Endothelial cell of umbilical vein (primary cell): ENCODE results near the gene LRRC8C. TPM values are rescaled to one million over a fixed set of nuclear protein-coding genes. Genes with fewer than 3 reads are reported as not detected.

Experiments
- BruUV-seq: library from RNA; stranded (reverse); fragments of 400-500 nt; replicated peaks from 2 replicates; lab custom pipeline; 2021; lab: Mats Ljungman, UMichigan
- CTCF ChIA-PET: fragments of 300-600, 350-600 bp; sonication (Branson Sonifier 250); formaldehyde crosslinking; loops from one replicate; lab custom pipeline; 2021; ENCODE audit warnings: antibody characterized with exemption, inconsistent platforms; lab: Charles Lee
- POLR2A ChIA-PET: fragments of 300-600, 350-600 bp; sonication (Branson Sonifier 250); formaldehyde crosslinking; loops from one replicate; lab custom pipeline; 2021; ENCODE audit warnings: antibody characterized with exemption, inconsistent platforms; lab: Charles Lee
- DNase-seq: peaks from one replicate; pipeline ENCODE4 v3.0.0-alpha.2; 2011; ENCODE audit warnings: low read depth, low spot score
- FAIRE-seq: peaks from 2 replicates; lab custom pipeline; 2011; peaks lifted over from hg19 to GRCh38; lab: Jason Lieb, UNC
- H2AFZ ChIP-seq: 2 replicates; pipeline ENCODE4 v1.6.0; 2012; ENCODE audit warnings: low read depth, low read length, control low read depth, inconsistent platforms
- H3K27ac ChIP-seq: 2 replicates; pipeline ENCODE4 v1.5.1; 2011; ENCODE audit warnings: low read depth, mild to moderate bottlenecking, control low read depth, low read length, moderate library complexity; ENCODE audit not compliant: insufficient read depth
- H3K27me3 ChIP-seq, 2 experiments: 2 replicates each; pipeline versions ENCODE4 v1.6.0 to v1.6.1; 2011; ENCODE audit warnings: low read length in 2 of 2, mixed read lengths in 1 of 2; ENCODE audit not compliant: control insufficient read depth in 2 of 2, insufficient read depth in 2 of 2
- H3K36me3 ChIP-seq, 2 experiments: 2 replicates in 1 of 2; 3 replicates in 1 of 2; pipeline ENCODE4 v1.5.1; 2011; ENCODE audit warnings: low read length in 2 of 2, mild to moderate bottlenecking in 1 of 2, moderate library complexity in 1 of 2; ENCODE audit not compliant: control insufficient read depth in 2 of 2, insufficient read depth in 2 of 2; ENCODE audit errors: extremely low read depth in 1 of 2
- H3K4me1 ChIP-seq: 3 replicates; pipeline ENCODE4 v1.5.1; 2011; ENCODE audit warnings: mild to moderate bottlenecking, low read length; ENCODE audit not compliant: control insufficient read depth, insufficient read depth; ENCODE audit errors: extremely low read depth
- H3K4me2 ChIP-seq: 2 replicates; pipeline ENCODE4 v1.6.1; 2011; ENCODE audit warnings: low read length, control low read depth, mixed read lengths; ENCODE audit not compliant: insufficient read depth
- H3K4me3 ChIP-seq, 3 experiments: fragments of 200-600 bp in 1 of 3; sonication (generic), shearing (Covaris generic) in 1 of 3; replicated peaks in 1 of 3; 2 replicates each; pipeline ENCODE4 v1.5.1; 2011 to 2016; ENCODE audit warnings: control low read depth in 3 of 3, low read length in 3 of 3, mild to moderate bottlenecking in 2 of 3, inconsistent platforms in 1 of 3, low read depth in 1 of 3, moderate library complexity in 1 of 3; ENCODE audit not compliant: insufficient read depth in 1 of 3
- H3K79me2 ChIP-seq: 2 replicates; pipeline ENCODE4 v1.6.0; 2012; ENCODE audit warnings: low read length, inconsistent platforms; ENCODE audit not compliant: control insufficient read depth, insufficient read depth
- H3K9ac ChIP-seq: replicated peaks from 2 replicates; pipeline ENCODE3; 2011; ENCODE audit warnings: low read length, control low read depth; ENCODE audit not compliant: insufficient read depth; ENCODE audit errors: extremely low read depth
- H3K9me1 ChIP-seq: replicated peaks from 3 replicates; pipeline ENCODE4 v1.6.0; 2011; ENCODE audit warnings: mild to moderate bottlenecking, low read length; ENCODE audit not compliant: control insufficient read depth, insufficient read depth; ENCODE audit errors: extremely low read depth
- H3K9me3 ChIP-seq: replicated peaks from 2 replicates; pipeline ENCODE4 v1.5.1; 2012; ENCODE audit warnings: low read length, inconsistent platforms; ENCODE audit not compliant: control insufficient read depth, insufficient read depth
- H4K20me1 ChIP-seq: replicated peaks from 2 replicates; pipeline ENCODE3; 2011; ENCODE audit warnings: mild to moderate bottlenecking, low read length; ENCODE audit not compliant: control insufficient read depth, insufficient read depth; ENCODE audit errors: extremely low read depth
- CTCF ChIP-seq, 2 donors: IDR thresholded peaks; 1 replicate in 1 of 2; 2 replicates in 1 of 2; pipeline ENCODE4 v1.5.1; 2011; ENCODE audit warnings: low read length in 2 of 2, mild to moderate bottlenecking in 2 of 2, moderate library complexity in 2 of 2, control low read depth in 1 of 2, inconsistent platforms in 1 of 2, low read depth in 1 of 2; ENCODE audit not compliant: insufficient read depth in 1 of 2; ENCODE audit errors: extremely low read depth in 1 of 2
- EZH2 ChIP-seq: IDR thresholded peaks from 2 replicates; pipeline ENCODE4 v1.6.1; 2012; ENCODE audit warnings: borderline replicate concordance, low read depth, mild to moderate bottlenecking, moderate library complexity, low read length, inconsistent platforms; ENCODE audit not compliant: severe bottlenecking
- FOS ChIP-seq: IDR thresholded peaks from 2 replicates; pipeline ENCODE4 v1.6.1; 2011; ENCODE audit warnings: mild to moderate bottlenecking, low read length, moderate library complexity, borderline replicate concordance; ENCODE audit not compliant: insufficient read depth
- GATA2 ChIP-seq: IDR thresholded peaks from 2 replicates; pipeline ENCODE4 v1.7.0; 2011; ENCODE audit warnings: low read depth, mild to moderate bottlenecking, moderate library complexity, mixed read lengths, low read length; ENCODE audit not compliant: insufficient read length, insufficient read depth
- JUN ChIP-seq: IDR thresholded peaks from 2 replicates; pipeline ENCODE4 v1.6.1; 2011; ENCODE audit warnings: borderline replicate concordance, low read depth; ENCODE audit not compliant: insufficient read length, insufficient read depth
- MAX ChIP-seq: IDR thresholded peaks from 2 replicates; pipeline ENCODE4 v1.6.1; 2011; ENCODE audit not compliant: insufficient read depth, insufficient read length
- MYC ChIP-seq: IDR thresholded peaks from one replicate; pipeline ENCODE4 v1.6.1; 2011; ENCODE audit warnings: mild to moderate bottlenecking, low read depth, low read length
- POLR2A ChIP-seq: IDR thresholded peaks from 2 replicates; pipeline ENCODE4 v1.6.1; 2012; ENCODE audit warnings: low read depth, mild to moderate bottlenecking, control low read depth, low read length
- POLR2AphosphoS5 ChIP-seq: IDR thresholded peaks from 2 replicates; pipeline ENCODE4 v1.6.1; 2012; ENCODE audit warnings: low read depth, mild to moderate bottlenecking, control low read depth, low read length, moderate library complexity; ENCODE audit not compliant: insufficient read depth
- dilution Hi-C: fragments of 300-500 bp; cut with MboI; formaldehyde crosslinking; loops from one replicate; pipeline ENCODE4 v1.15.0; 2019; ENCODE audit warnings: low sequenced_read_pairs; ENCODE audit not compliant: extremely low pct_ligation_motif_present
- intact Hi-C: fragments of 100-400 bp; cut with micrococcal nuclease; formaldehyde crosslinking; loops from one replicate; pipeline ENCODE4 v1.10.0; 2022
- polyA plus RNA-seq, 4 experiments: library from polyadenylated mRNA; depleted of rRNA in 3 of 4; stranded (reverse) in 3 of 4; unstranded in 1 of 4; fragments of >200 nt; gene quantifications; 2 replicates each; pipeline versions ENCODE4 v1.2.1 to v1.2.3, GENCODE V29; 2011 to 2012; ENCODE audit warnings: missing spikeins in 1 of 4
- total RNA-seq: library from RNA; stranded (reverse); gene quantifications from 2 replicates; pipeline ENCODE4 v1.2.3, GENCODE V29; 2021

LRRC8C gene
- total and polyA plus RNA-seq, 2 donors (not counting 3 experiments of a cell fraction or from before 2014, with no cell fraction given): 33.6 to 51.5 TPM

- POLR2A ChIA-PET: no interaction called here
Observed at GRCh38 chr1:89675677-89676076, 42.8 kb downstream of the LRRC8C start.

GRCh38 chr1:89681045-89681729, 48.3 kb downstream of the LRRC8C start:
- no peak for TF ChIP-seq POLR2AphosphoS5
- TF ChIP-seq POLR2A: no peak
- TF ChIP-seq CTCF (IDR thresholded peaks at IDR 0.05; ENCODE audit: extremely low read depth in 1 of 2, insufficient read depth in 1 of 2, low read depth in 1 of 2, low read length in 2 of 2): no peak
- TF ChIP-seq MAX: no peak
- TF ChIP-seq JUN: no peak
- no peak for TF ChIP-seq MYC
- no peak for TF ChIP-seq GATA2
- TF ChIP-seq EZH2: no peak
- no peak for TF ChIP-seq FOS
- POLR2A ChIA-PET: no interaction called here
- H3K9me1 ChIP-seq: no peaks in the 10 kb centered on the region

More at GRCh38 chr1:89675677-89676076, 42.8 kb downstream of the LRRC8C start:
- H3K9ac ChIP-seq: no peak overlapping the region
- no peak overlapping the region for H3K4me3 ChIP-seq
- H2AFZ ChIP-seq: no peak overlapping the region
- H3K9me1 ChIP-seq: no peaks in the 10 kb centered on the region
- no peaks in the 10 kb centered on the region for H3K27me3 ChIP-seq
- H3K4me2 ChIP-seq: no peak overlapping the region
- dilution Hi-C loops (no loop called here), intact Hi-C loops (no loop called here)
- no peaks in the 10 kb centered on the region for H3K36me3 ChIP-seq
- peaks cover 22% of the 10 kb centered on the region for H3K4me1 ChIP-seq
- CTCF ChIA-PET: interaction anchor here (0.5 to 1.9 kb wide), 2 partner anchors 8 to 741 kb away, joined by 3 to 5 read pairs; no protein-coding TSS in a partner anchor
- H3K79me2 ChIP-seq: peaks cover 90% of the 10 kb centered on the region
- no TSS peak for BruUV-seq
- FAIRE-seq (no peak), DNase-seq (no peak)
- no peak for TF ChIP-seq MYC
- H4K20me1 ChIP-seq: peaks cover 23% of the 10 kb centered on the region
- H3K27ac ChIP-seq: no peak overlapping the region
- no peaks in the 10 kb centered on the region for H3K9me3 ChIP-seq

More at GRCh38 chr1:89681045-89681729, 48.3 kb downstream of the LRRC8C start:
- CTCF ChIA-PET: interaction anchor here (0.7 kb wide), 1 partner anchor 11 kb away, joined by 3 read pairs; no protein-coding TSS in a partner anchor
- FAIRE-seq: no peak
- Histone ChIP-seq H3K4me1 (no peaks in the 10 kb centered on the region), H3K4me2 (no peak overlapping the region), H3K36me3 (peaks cover under 1 to 3% of the 10 kb centered on the region in 2 experiments), H3K4me3 (no peak overlapping the region), H3K9ac (no peak overlapping the region), H3K27me3 (no peaks in the 10 kb centered on the region), H4K20me1 (peaks cover 7% of the 10 kb centered on the region), H3K79me2 (peaks cover 77% of the 10 kb centered on the region), H2AFZ (no peak overlapping the region), H3K9me3 (no peaks in the 10 kb centered on the region), H3K27ac (no peak overlapping the region)
- DNase-seq: no peak
- intact Hi-C loops (no loop called here), dilution Hi-C loops (no loop called here)
- no TSS peak for BruUV-seq
